ENCODE results near the gene CCR1. TPM values are rescaled to one million over a fixed set of nuclear protein-coding genes. Genes with fewer than 3 reads are reported as not detected.

Gene CCR1
- total RNA-seq, 1 donor from 2014 or later, result 2.0 TPM

Other genes starting within 250 kb of the CCR1 start
- 121 TPM for gene FYCO1, start 212.5 kb downstream of the CCR1 start, total RNA-seq
- gene XCR1, start 180.8 kb downstream of the CCR1 start, total RNA-seq, result not detected
- not detected for gene CCR3, start 34.1 kb upstream of the CCR1 start, total RNA-seq
- 0.63 TPM for gene CCR2, start 145.8 kb upstream of the CCR1 start, total RNA-seq
- gene CCR5, start 162.6 kb upstream of the CCR1 start, total RNA-seq, result 0.22 TPM
- gene CCRL2, start 198.9 kb upstream of the CCR1 start, total RNA-seq, result 1.5 TPM

All from left ventricle myocardium inferior (tissue), 1 donor.